Right lobe of liver (tissue), 6 donors: ENCODE data around the gene MOB1A. TPM values are rescaled to one million over a fixed set of nuclear protein-coding genes. Genes with fewer than 3 reads are reported as not detected.

Experiments
- ATAC-seq, 4 donors: fragments of 200-7000 bp; cut with Tn5 transposase; one replicate each; pipeline ENCODE4 v1.9.1; 2020; ENCODE audit warnings: mild to moderate bottlenecking in 4 of 4, moderate library complexity in 4 of 4
- DNase-seq, 3 donors: peaks; one replicate each; pipeline ENCODE4 v3.0.0-alpha.2; 2020
- H3K27ac ChIP-seq, 3 donors: fragments of 200-600 bp; one replicate each; pipeline ENCODE4 v1.8.0; 2022
- H3K27me3 ChIP-seq, 2 donors: fragments of 200-600 bp; one replicate each; pipeline ENCODE4 v1.8.0; 2022
- H3K36me3 ChIP-seq, 4 donors: fragments of 200-600 bp; sonication (generic) in 1 of 4; one replicate each; pipeline versions ENCODE4 v1.5.1 to v1.8.0; 2017 to 2022; ENCODE audit warnings: control low read depth in 1 of 4
- H3K4me1 ChIP-seq, 4 donors: fragments of 200-600 bp; sonication (generic) in 1 of 4; one replicate each; pipeline versions ENCODE4 v1.5.1 to v1.8.0; 2017 to 2022; ENCODE audit warnings: control low read depth in 1 of 4
- H3K4me3 ChIP-seq, 3 donors: fragments of 200-600 bp; one replicate each; pipeline ENCODE4 v1.8.0; 2022
- H3K9me3 ChIP-seq, 4 donors: fragments of 200-600 bp; sonication (generic) in 1 of 4; one replicate each; pipeline versions ENCODE4 v1.5.1 to v1.8.0; 2017 to 2022; ENCODE audit warnings: control low read depth in 1 of 4
- CTCF ChIP-seq, 4 donors: fragments of 200-600 bp in 3 of 4; fragments of 450-650 bp in 1 of 4; IDR thresholded peaks; one replicate each; pipeline versions ENCODE4 v1.5.1 to v1.8.0; 2016 to 2022; ENCODE audit warnings: antibody characterized with exemption in 4 of 4, mild to moderate bottlenecking in 2 of 4
- POLR2A ChIP-seq: fragments of 450-650 bp; IDR thresholded peaks from one replicate; pipeline ENCODE4 v1.6.1; 2017; ENCODE audit warnings: antibody characterized with exemption, mild to moderate bottlenecking
- WGBS: methylation state at CpG from one replicate; pipeline ENCODE4 v1.1.6; 2018; ENCODE audit warnings: low coverage, low lambda C conversion rate; ENCODE audit not compliant: insufficient coverage; ENCODE audit errors: missing lambda C conversion rate; 5-methylcytosine and 5-hydroxymethylcytosine counted together
- intact Hi-C, 2 donors: fragments of 100-400 bp; cut with DNase I; formaldehyde crosslinking; loops; one replicate each; pipeline versions ENCODE4 v1.11.2 to v1.14.1; 2022
- total RNA-seq, 6 experiments: library from RNA; depleted of rRNA in 2 of 6; stranded (reverse); fragments of >200 nt in 2 of 6; fragmentation: NEBNext Ultra II Directional in 3 of 6; extraction: Animal tissue kit (Norgen Biotek cat#: 25700) in 3 of 6; gene quantifications; one replicate each; pipeline versions ENCODE4 v1.1.0 to v1.2.4, GENCODE V29; 2016 to 2023
- donor health status: DM: no; HTN: yes; CAD: no.
- donor health status: DM: no; HTN: no; CAD: no.
- donor health status: DM: no; HTN: no; CAD: no.
- donor health status: DM: no; HTN: yes; CAD: no.
- donor health status: DM: no; HTN: yes; CAD: no.

MOB1A gene
- total RNA-seq, 6 experiments from 2014 or later, result 29.8 to 48.0 (median 32.9) TPM

GRCh38 chr2:74152954-74153353, 25.7 kb downstream of the MOB1A start:
- intact Hi-C loops, result no loop called here
- TF ChIP-seq POLR2A, result no peak
- no peak for TF ChIP-seq CTCF (IDR thresholded peaks at IDR 0.05)
- DNase-seq (no peak), ATAC-seq (no peak)
- peaks cover 0 to 44% (median 6%) of the 10 kb centered on the region in 4 donors for H3K36me3 ChIP-seq
- H3K27ac ChIP-seq, result no peak overlapping the region
- H3K9me3 ChIP-seq, result no peaks in the 10 kb centered on the region
- H3K4me3 ChIP-seq, result no peak overlapping the region
- no peaks in the 10 kb centered on the region for H3K27me3 ChIP-seq
- H3K4me1 ChIP-seq, result no peaks in the 10 kb centered on the region
- 92% methylated on average over 2 of the region's 2 CpGs for WGBS

GRCh38 chr2:74149570-74150319, 28.9 kb downstream of the MOB1A start:
- Histone ChIP-seq H3K27ac (no peak overlapping the region), H3K4me1 (peaks cover 0 to 7% (median 3%) of the 10 kb centered on the region in 4 donors), H3K36me3 (peaks cover 0 to 13% (median 0%) of the 10 kb centered on the region in 4 donors), H3K27me3 (no peaks in the 10 kb centered on the region), H3K9me3 (no peaks in the 10 kb centered on the region), H3K4me3 (no peak overlapping the region)
- intact Hi-C loops, result loop anchor here in 1 of 2 donors (10.0 kb wide), 1 partner anchor 325 kb away; the partner anchor contains the start of gene STAMBP
- ATAC-seq, result no peak
- WGBS, result 75% methylated on average over 7 of the region's 7 CpGs
- no peak for DNase-seq
- TF ChIP-seq POLR2A, result no peak
- TF ChIP-seq CTCF (IDR thresholded peaks at IDR 0.05), result no peak

- peaks cover 0 to 11% (median 0%) of the 10 kb centered on the region in 4 donors for H3K36me3 ChIP-seq
- no peak for DNase-seq
- no peak overlapping the region for H3K4me3 ChIP-seq
- no peak overlapping the region for H3K27ac ChIP-seq
- intact Hi-C loops, result loop anchor here in 1 of 2 donors (10.0 kb wide), 1 partner anchor 324 kb away; the partner anchor contains the start of gene STAMBP
- no peaks in the 10 kb centered on the region for H3K9me3 ChIP-seq
- no peaks in the 10 kb centered on the region for H3K27me3 ChIP-seq
- no peak for ATAC-seq
- peaks cover 0 to 7% (median 3%) of the 10 kb centered on the region in 4 donors for H3K4me1 ChIP-seq
- TF ChIP-seq POLR2A (no peak), CTCF (IDR thresholded peaks at IDR 0.05) (no peak)
- WGBS, result 83% methylated on average over 4 of the region's 5 CpGs
Observed at GRCh38 chr2:74149247-74149525, 29.5 kb downstream of the MOB1A start.

GRCh38 chr2:74148457-74149246, 30.0 kb downstream of the MOB1A start:
- H3K4me3 ChIP-seq, result peak overlapping the region; percentile 71 to 94 (median 81)
- no peak for ATAC-seq
- 39% methylated on average over 9 of the region's 16 CpGs for WGBS
- intact Hi-C loops, result loop anchor here in 1 of 2 donors (10.0 kb wide), 1 partner anchor 324 kb away; the partner anchor contains the start of gene STAMBP
- TF ChIP-seq CTCF (IDR thresholded peaks at IDR 0.05), result no peak
- TF ChIP-seq POLR2A, result no peak
- H3K27ac ChIP-seq, result no peak overlapping the region
- H3K36me3 ChIP-seq, result peaks cover 0 to 11% (median 0%) of the 10 kb centered on the region in 4 donors
- H3K4me1 ChIP-seq, result peaks cover 0 to 7% (median 3%) of the 10 kb centered on the region in 4 donors
- no peak for DNase-seq
- no peaks in the 10 kb centered on the region for H3K9me3 ChIP-seq
- no peaks in the 10 kb centered on the region for H3K27me3 ChIP-seq
